DMS 273 treated with DMSO at 0.1 percent for 48 hours (cell line): ENCODE measurements around the gene ABHD14A.
A peak's percentile ranks its signal among the peaks of the same experiment; 100 is the strongest.

Experiments
- DNase-seq: peaks from one replicate; lab custom pipeline; 2025; lab: John Stamatoyannopoulos, UW

Gene ABHD14A

GRCh38 chr3:52020796-52021195, 45.9 kb downstream of the ABHD14A start:
- no peak for DNase-seq

- DNase-seq: no peak
These were observed 46.8 kb downstream of the ABHD14A start for GRCh38 chr3:52021489-52022268.

- no peak for DNase-seq
These were observed 47.6 kb downstream of the ABHD14A start for GRCh38 chr3:52022323-52023100.

DNA sequence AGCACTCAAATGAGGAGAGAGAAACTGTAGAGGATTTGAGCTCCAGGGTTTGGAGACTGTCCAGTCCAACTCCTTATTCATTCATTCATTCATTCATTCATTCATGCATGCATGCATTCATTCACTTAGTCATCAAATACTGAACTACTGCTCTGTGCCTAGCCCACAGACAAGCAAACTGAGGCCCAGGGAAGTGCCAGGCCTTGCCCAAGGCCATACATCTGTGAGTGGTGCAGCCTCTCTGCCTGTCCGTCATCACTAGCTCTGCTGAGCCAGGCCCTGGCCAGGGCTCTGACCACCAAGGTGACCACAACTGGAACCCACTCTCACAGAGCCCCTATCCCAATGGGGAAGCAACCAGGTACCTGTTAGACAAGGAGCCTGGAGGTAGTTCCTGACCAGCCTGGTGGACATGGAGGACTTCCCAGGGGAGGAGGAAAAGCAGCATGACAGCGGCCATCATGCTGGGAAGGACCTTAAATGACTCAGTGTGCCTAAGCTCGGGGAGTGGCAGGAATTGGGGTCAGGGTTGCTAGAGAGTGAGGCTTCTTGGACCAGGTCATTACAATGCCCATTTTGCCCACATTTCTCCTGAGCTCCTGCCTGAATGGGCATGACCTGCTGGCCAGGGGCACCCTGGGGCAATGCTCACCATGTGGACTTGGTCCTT, 48.4 kb downstream of the ABHD14A start:
- DNase-seq: no peak

GRCh38 chr3:52023860-52024764, 49.2 kb downstream of the ABHD14A start:
- no peak for DNase-seq

- no peak for DNase-seq
These were observed 50.0 kb downstream of the ABHD14A start for GRCh38 chr3:52024765-52025452.

- DNase-seq: peak; percentile 35
These were observed 50.6 kb downstream of the ABHD14A start for GRCh38 chr3:52025453-52025852.

DNA sequence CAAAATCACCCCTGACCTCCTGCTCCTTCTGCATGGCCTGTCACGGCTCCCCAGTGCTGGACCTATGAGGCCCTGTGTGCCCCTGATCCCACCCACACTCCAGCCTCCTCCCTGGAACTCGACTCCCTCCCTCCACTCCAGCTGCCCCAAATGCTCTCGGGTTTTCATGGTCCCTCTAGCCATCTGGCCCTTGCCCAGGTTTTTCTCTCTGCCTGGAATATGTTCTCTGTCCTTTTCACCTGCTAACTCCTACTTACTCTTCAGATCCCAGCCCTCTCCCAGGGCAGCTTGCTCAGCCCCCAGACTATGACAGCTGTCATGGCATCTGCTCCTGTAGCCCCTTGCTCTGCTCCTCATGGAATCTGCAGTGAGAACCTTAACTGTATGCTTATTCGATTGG, 51.2 kb downstream of the ABHD14A start:
- peak; percentile 94 for DNase-seq

- DNase-seq: peak; percentile 62
These were observed 53.7 kb downstream of the ABHD14A start for GRCh38 chr3:52028572-52028971.

GRCh38 chr3:52029053-52029452, 54.2 kb downstream of the ABHD14A start:
- DNase-seq: no peak

DNA sequence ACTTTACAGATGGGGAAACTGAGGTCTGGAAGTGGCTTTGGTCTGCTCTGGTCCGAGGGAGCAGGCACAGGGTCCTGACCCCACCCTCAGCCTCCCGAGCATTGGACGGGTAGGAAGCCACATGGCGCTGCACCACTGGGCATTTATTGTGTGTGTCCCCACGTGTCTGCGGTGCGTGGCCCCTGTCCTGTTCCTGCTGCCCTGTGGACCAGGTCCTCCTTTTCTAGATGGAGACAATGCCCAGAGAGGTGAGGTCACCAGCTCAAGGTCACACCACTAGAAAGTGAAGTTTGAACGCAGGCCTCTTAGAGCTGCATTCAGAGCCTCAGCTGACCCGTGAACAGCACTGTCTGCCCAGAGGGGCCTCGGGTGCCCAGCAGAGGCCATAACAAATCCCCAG, 54.7 kb downstream of the ABHD14A start:
- DNase-seq: no peak
